K562 treated with DMSO at 1 percent for 48 hours (cell line): Measurements from ENCODE around the gene SPATA31D4. TPM values are rescaled to one million over a fixed set of nuclear protein-coding genes. Genes with fewer than 3 reads are reported as not detected.

Source experiments
- total RNA-seq: library from RNA; unstranded; fragments of 300-600 nt; gene quantifications from 2 replicates; pipeline ENCODE4 v1.2.3, GENCODE V29; 2022; ENCODE audit warnings: low replicate concordance; ENCODE audit errors: extremely low read depth

SPATA31D4 gene
- not detected in 2 replicates for total RNA-seq

DNA sequence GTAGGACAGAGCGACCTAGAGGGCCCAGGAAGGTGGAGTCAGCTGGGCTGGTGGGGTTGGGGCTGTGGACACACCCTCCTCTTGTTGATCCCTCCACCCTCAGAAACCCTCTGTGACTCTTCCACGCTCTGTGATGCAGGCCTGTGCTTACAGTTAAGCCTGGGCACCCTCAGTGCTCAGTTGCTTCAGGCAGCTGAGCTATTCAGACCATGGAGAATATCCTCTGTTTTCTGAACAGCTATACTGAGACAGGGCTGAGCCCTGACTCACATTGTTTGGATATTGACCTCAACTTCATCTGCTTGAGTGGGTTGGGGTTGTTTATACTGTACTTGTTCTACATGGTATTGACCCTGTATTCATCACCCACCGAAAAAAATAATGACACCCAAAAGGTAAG, at the start of gene SPATA31D4:
TSS of gene SPATA31D4 (plus strand) at position 124 of the 400 bp plus-strand sequence. CDS start at position 210, 86 bp downstream.

DNA sequence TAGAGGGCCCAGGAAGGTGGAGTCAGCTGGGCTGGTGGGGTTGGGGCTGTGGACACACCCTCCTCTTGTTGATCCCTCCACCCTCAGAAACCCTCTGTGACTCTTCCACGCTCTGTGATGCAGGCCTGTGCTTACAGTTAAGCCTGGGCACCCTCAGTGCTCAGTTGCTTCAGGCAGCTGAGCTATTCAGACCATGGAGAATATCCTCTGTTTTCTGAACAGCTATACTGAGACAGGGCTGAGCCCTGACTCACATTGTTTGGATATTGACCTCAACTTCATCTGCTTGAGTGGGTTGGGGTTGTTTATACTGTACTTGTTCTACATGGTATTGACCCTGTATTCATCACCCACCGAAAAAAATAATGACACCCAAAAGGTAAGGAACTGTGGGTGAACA, 15.2 kb downstream of the SPATA31D4 start, which contains the start of gene SPATA31D3:
TSS of gene SPATA31D3 (plus strand) at position 108 of the 400 bp plus-strand sequence. CDS start at position 194, 86 bp downstream.

Other genes with a start within 250 kb of the SPATA31D4 start
- gene TLE1, start 238.9 kb upstream of the SPATA31D4 start, total RNA-seq, result not detected in 2 replicates
- gene SPATA31D3, start 15.1 kb downstream of the SPATA31D4 start, total RNA-seq, result not detected in 2 replicates
- gene SPATA31D1, start 60.3 kb downstream of the SPATA31D4 start, total RNA-seq, result not detected in 2 replicates